Stimulated activated CD8-positive, alpha-beta memory T cell treated with anti-CD3 and anti-CD28 coated beads, Interleukin-7, amount 100 ng/mL, for 4 hours (primary cell): Measurements from ENCODE around the gene WIPF1.
"Not testable (repeated sequence)": the region's sequence is repeated elsewhere in the genome, so short reads cannot be mapped to it uniquely, and the experiment has no call there.

Source experiments
- DNase-seq, 2 donors: peaks; one replicate each; pipeline ENCODE4 v3.0.0-alpha.2; 2020; ENCODE audit warnings: low read depth in 2 of 2

WIPF1 gene

DNA sequence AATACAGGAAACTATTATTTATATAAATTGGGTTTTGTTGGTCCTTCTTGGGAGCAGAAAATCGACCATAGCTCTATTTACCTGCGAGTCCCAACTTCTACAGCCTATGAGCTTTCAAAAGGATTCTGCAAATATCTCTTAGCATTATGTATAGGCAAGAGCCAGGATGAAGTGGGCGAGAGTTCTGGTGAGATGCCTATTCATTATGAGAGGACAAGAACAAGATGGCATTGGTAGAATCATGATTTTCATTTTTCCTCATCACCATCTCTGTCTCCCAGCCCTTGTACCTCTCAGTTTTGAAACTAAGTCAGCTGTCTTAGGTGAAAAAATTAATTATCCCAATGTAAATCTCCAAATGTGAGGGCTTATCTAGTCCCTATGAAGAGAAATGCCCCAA is 25.0 kb downstream of the WIPF1 start:
- no peak for DNase-seq

- no peak for DNase-seq
These were observed 25.8 kb downstream of the WIPF1 start for GRCh38 chr2:174571669-174572323.

GRCh38 chr2:174570318-174570958 is 27.2 kb downstream of the WIPF1 start:
- no peak for DNase-seq

- DNase-seq, result no peak
These were observed 27.9 kb downstream of the WIPF1 start for GRCh38 chr2:174569678-174570077.

- no peak for DNase-seq
These were observed 29.2 kb downstream of the WIPF1 start for GRCh38 chr2:174568425-174568824.

GRCh38 chr2:174566871-174567270 is 30.7 kb downstream of the WIPF1 start:
- no peak for DNase-seq

DNA sequence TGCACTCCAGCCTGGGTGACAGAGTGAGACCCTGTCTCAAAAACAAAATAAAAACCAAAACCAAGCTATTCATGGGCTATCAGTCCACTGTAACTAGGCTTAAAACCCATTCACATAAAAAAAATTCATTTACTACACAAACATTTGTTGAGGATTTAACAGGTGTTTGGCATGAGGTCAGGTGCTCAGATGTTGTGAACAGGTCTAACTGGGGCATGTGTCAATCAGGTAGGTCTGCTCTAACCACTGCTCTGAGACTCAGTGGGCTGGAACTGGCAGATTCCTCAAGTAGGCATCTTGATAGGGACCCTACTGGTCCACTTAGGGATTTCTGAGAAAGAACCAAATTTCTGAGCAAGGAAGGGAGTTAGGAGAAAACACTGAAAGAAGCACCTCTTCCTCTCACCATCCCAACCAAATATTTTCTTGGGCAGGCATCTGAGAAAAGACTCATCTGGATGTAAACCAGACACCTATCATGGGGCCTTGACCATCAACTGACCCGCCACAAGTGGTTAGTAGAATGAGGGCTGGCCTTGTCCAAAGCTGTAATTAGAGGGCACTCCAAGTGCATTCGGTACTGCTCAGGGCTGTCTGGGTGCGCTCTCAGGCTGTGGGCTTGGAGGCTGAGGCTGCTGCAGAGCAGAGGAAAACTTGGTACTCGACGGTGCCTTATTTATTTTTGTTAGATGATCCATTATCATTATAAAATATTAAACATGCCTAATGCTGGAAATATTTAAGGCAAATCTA is 33.9 kb downstream of the WIPF1 start:
- no peak for DNase-seq

- no peak for DNase-seq
These were observed 35.6 kb downstream of the WIPF1 start for GRCh38 chr2:174561972-174562370.

- DNase-seq, result no peak
These were observed 36.2 kb downstream of the WIPF1 start for GRCh38 chr2:174561283-174561971.

GRCh38 chr2:174560737-174561136 is 36.9 kb downstream of the WIPF1 start:
- no peak for DNase-seq

- no peak for DNase-seq
These were observed 41.6 kb downstream of the WIPF1 start for GRCh38 chr2:174555998-174556397.

DNA sequence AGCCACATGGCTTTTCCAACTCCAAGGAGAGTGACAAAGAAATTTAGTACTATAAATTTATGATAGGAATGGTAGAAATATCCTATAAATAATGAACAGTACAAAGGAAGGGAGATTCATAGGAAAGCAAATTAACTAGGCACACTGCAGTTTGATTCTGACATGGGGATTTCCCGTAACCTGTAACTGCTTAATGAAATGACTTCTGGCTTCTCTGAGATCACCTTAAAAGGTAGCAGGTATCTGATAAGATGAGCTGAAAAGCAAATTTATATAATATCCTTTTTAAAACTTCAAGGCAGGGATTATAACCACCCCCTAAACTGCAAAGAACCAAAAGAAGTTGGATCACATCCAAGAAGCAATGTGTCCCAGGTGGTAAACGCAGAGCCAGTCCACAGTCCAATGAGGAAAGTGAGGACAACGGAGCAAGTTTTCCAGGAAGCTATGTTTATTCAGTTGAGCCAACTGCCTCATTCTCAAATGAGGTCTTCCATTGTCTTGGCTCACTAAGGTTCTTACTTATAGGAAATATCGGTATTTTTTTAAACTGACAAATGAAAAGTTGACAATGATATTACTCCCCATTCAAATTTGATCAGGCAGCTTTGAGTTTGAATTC is 43.0 kb downstream of the WIPF1 start:
- no peak for DNase-seq

DNA sequence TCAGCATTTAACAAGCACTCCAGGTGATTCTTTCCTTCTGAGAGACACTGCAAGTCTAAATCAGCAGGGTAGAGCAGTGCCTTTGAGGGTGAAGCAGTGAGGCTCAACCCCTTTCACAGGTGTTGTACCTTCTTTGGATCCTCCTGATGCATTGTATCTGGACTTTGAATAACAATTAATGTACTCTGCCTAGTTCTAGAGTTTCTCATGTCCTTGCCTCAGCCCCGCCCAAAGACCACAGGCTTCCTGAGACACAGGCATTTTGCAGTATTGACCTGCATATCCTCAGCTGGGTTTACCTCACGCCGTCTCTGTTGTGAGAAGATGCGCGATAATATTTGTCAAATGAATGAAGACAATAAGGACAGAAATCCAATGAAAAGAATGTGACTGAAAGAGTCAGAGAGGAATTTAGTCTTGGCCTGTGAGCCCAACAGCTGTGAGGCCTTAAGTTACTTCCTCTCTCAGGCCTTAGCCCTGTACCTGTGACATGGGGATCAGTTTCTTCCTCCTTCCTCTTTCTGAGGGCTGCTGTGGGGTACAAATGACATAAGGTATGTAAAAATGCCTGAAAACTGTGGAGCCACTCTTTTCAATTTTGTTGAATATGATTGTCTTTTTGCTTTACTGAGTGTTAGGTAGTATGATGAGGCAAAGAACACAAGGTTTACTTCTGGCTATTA is 43.7 kb downstream of the WIPF1 start:
- peak; percentile 10 to 14 for DNase-seq

GRCh38 chr2:174552880-174553279 is 44.7 kb downstream of the WIPF1 start:
- DNase-seq, result no peak

GRCh38 chr2:174551697-174552096 is 45.9 kb downstream of the WIPF1 start:
- no peak for DNase-seq

GRCh38 chr2:174548646-174549045 is 49.0 kb downstream of the WIPF1 start:
- DNase-seq, result not testable (repeated sequence)

DNA sequence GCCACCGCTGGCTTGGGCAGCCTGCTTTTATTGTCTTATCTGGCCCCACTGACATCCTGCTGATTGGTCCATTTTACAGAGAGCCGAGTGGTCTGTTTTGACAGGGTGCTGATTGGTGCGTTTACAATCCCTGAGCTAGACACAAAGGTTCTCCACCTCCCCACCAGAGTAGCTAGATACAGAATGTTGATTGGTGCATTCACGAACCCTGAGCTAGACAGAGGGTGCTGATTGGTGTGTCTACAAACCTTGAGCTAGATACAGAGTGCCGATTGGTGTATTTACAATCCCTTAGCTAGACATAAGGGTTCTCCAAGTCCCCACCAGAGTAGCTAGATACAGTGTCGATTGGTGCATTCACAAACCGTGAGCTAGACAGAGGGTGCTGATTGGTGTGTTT is 49.6 kb downstream of the WIPF1 start:
- not testable (repeated sequence) for DNase-seq

DNA sequence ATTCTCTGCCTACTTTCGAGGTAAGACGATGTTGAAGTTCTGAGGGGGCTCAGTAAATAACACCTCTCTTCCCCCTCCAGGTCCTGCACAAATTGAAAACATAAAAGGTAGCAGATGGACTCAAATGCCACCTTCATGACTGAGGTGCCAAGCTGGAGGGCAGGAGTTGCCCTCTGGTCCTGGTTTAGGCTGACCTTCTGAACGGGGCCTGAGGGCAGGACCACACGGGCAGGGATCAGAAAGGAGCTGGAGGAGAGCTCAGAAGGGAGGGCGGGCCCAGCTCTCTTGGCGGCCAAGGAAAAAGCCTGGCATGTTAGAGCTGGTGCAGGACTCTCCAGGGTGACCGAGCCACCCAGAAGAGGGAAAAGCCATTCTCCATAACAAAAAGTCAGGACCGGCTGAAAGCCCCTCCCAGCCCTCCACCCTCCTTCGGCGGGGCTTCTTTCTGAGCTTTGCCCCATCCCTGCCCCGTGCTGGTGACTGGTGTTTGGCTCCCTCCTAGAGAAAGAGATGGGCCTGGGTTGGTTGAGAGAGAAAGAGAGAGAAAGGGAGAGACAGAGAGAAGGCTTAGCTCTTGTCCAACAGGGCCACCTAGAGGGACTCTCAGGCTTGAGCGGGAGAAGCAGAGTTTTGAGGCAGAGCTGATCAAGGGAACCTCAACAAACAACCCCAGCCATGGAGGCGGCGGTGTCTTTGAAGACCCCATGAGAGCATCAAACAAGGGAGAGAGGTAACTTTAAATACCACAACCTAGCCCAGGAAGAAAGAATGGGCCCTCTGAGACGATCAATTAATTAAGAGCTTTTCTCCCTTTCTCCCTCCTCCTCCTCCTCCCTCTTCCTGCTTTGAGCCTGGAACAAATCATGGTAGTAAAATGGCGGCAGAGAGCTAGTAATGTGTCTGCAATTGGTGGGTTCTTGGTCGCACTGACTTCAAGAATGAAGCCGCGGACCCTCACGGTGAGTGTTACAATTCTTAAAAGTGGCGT is 50.8 kb downstream of the WIPF1 start:
- DNase-seq, result no peak

GRCh38 chr2:174545240-174545639 is 52.4 kb downstream of the WIPF1 start:
- DNase-seq, result no peak

DNA sequence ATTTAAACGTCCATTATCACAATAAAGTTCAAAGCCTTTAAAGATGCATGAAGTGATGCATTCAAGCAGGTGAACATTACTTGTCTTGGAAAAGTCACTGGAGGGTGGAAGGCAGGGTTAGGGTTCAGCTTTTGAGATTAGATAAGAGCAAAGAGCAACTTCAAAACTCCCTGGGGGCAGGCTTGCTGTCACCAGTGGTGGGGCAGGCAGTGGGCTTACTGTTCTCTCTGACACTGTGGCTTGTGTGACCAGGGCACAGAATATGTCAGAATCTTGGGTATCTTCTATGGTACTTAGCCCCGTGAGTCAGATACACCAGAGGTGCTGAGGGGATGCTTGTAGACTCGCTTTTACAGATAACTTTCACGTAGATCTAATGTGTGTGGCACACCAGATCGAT is 52.8 kb downstream of the WIPF1 start:
- DNase-seq, result no peak
